IMR-90 (cell line): ENCODE data around the gene ASXL1. TPM values are rescaled to one million over a fixed set of nuclear protein-coding genes. Genes with fewer than 3 reads are reported as not detected.

Experiments used
- ATAC-seq: fragments of 200-7000 bp; cut with Tn5 transposase; 2 replicates; pipeline ENCODE4 v1.9.1; 2020; ENCODE audit warnings: low read depth, mild to moderate bottlenecking, moderate library complexity
- BruUV-seq: library from RNA; stranded (reverse); fragments of 400-500 nt; replicated peaks from 2 replicates; lab custom pipeline; 2021; lab: Mats Ljungman, UMichigan
- CTCF ChIA-PET: fragments of 300-600 bp; formaldehyde crosslinking; extraction: SDS; loops from one replicate; lab custom pipeline; 2021; ENCODE audit warnings: antibody characterized with exemption; lab: Yijun Ruan, JAX
- POLR2A ChIA-PET: fragments of 300-600 bp; sonication (Branson Sonifier 250); formaldehyde crosslinking; loops from one replicate; lab custom pipeline; 2022; ENCODE audit warnings: antibody characterized with exemption; ENCODE audit not compliant: unreplicated experiment; lab: Charles Lee
- DNase-seq: peaks from one replicate; pipeline ENCODE4 v3.0.0; 2013
- H2AFZ ChIP-seq: replicated peaks from 2 replicates; pipeline ENCODE3; 2013; ENCODE audit warnings: low read length, mild to moderate bottlenecking; ENCODE audit not compliant: poor library complexity
- H2AK5ac ChIP-seq: 2 replicates; pipeline ENCODE4 v1.6.1; 2013; ENCODE audit warnings: low read depth, low read length, inconsistent platforms
- H2AK9ac ChIP-seq: replicated peaks from 2 replicates; pipeline ENCODE3; 2013; ENCODE audit warnings: mild to moderate bottlenecking, low read depth, low read length, moderate library complexity; ENCODE audit not compliant: poor library complexity
- H2BK120ac ChIP-seq: 2 replicates; pipeline ENCODE4 v1.6.1; 2013; ENCODE audit warnings: low read depth, low read length, inconsistent platforms
- H2BK15ac ChIP-seq: 3 replicates; pipeline ENCODE4 v1.6.1; 2013; ENCODE audit warnings: low read depth, low read length, inconsistent platforms
- H2BK20ac ChIP-seq: 2 replicates; pipeline ENCODE4 v1.6.1; 2013; ENCODE audit warnings: low read depth, mild to moderate bottlenecking, inconsistent platforms, low read length, moderate library complexity
- H2BK5ac ChIP-seq: 2 replicates; pipeline ENCODE4 v1.6.1; 2013; ENCODE audit warnings: mild to moderate bottlenecking, low read depth, low read length, inconsistent platforms; ENCODE audit not compliant: poor library complexity, severe bottlenecking
- H3K14ac ChIP-seq: replicated peaks from 2 replicates; pipeline ENCODE4 v1.6.1; 2013; ENCODE audit warnings: low read depth, low read length, inconsistent platforms
- H3K18ac ChIP-seq: 2 replicates; pipeline ENCODE4 v1.6.1; 2013; ENCODE audit warnings: low read depth, low read length, control low read depth
- H3K23ac ChIP-seq: 2 replicates; pipeline ENCODE4 v1.6.1; 2013; ENCODE audit warnings: low read depth, low read length, inconsistent platforms
- H3K27ac ChIP-seq: 2 replicates; pipeline ENCODE4 v1.5.1; 2013; ENCODE audit warnings: mild to moderate bottlenecking, control low read depth, low read length; ENCODE audit not compliant: insufficient read depth
- H3K27me3 ChIP-seq: 2 replicates; pipeline ENCODE4 v1.6.1; 2013; ENCODE audit warnings: low read length; ENCODE audit not compliant: control insufficient read depth, insufficient read depth
- H3K36me3 ChIP-seq: 2 replicates; pipeline ENCODE4 v1.6.1; 2013; ENCODE audit warnings: low read length, mixed read lengths; ENCODE audit not compliant: control insufficient read depth, insufficient read depth
- H3K4ac ChIP-seq: 2 replicates; pipeline ENCODE4 v1.6.1; 2013; ENCODE audit warnings: low read depth, low read length, inconsistent platforms
- H3K4me1 ChIP-seq: 2 replicates; pipeline ENCODE4 v1.6.1; 2013; ENCODE audit warnings: low read length, mixed read lengths; ENCODE audit not compliant: control insufficient read depth, insufficient read depth
- H3K4me2 ChIP-seq: 2 replicates; pipeline ENCODE4 v1.6.1; 2013; ENCODE audit warnings: low read depth, mild to moderate bottlenecking, control low read depth, low read length, moderate library complexity
- H3K4me3 ChIP-seq: 2 replicates; pipeline ENCODE4 v1.5.1; 2013; ENCODE audit warnings: low read depth, mild to moderate bottlenecking, control low read depth, low read length, moderate library complexity; ENCODE audit not compliant: insufficient read depth
- H3K56ac ChIP-seq: 2 replicates; pipeline ENCODE4 v1.6.1; 2013; ENCODE audit warnings: low read length, inconsistent platforms; ENCODE audit not compliant: insufficient read depth; ENCODE audit errors: extremely low read depth
- H3K79me1 ChIP-seq, 2 experiments: 2 replicates each; pipeline ENCODE4 v1.6.1; 2013; ENCODE audit warnings: low read length in 2 of 2, inconsistent platforms in 1 of 2, low read depth in 1 of 2
- H3K9ac ChIP-seq: 2 replicates; pipeline ENCODE4 v1.6.1; 2013; ENCODE audit warnings: low read depth, low read length, control low read depth
- H3K9me1 ChIP-seq: 2 replicates; pipeline ENCODE4 v1.6.1; 2013; ENCODE audit warnings: low read length, inconsistent platforms; ENCODE audit not compliant: insufficient read depth
- H3K9me3 ChIP-seq: 2 replicates; pipeline ENCODE4 v1.6.1; 2013; ENCODE audit warnings: low read length; ENCODE audit not compliant: control insufficient read depth, insufficient read depth
- H4K20me1 ChIP-seq: 2 replicates; pipeline ENCODE4 v1.6.1; 2013; ENCODE audit warnings: low read length, inconsistent platforms; ENCODE audit not compliant: insufficient read depth
- H4K5ac ChIP-seq: 2 replicates; pipeline ENCODE4 v1.6.1; 2013; ENCODE audit warnings: mild to moderate bottlenecking, low read depth, low read length, control low read depth
- H4K8ac ChIP-seq, 2 experiments: 2 replicates each; pipeline ENCODE4 v1.6.1; 2013; ENCODE audit warnings: low read depth in 2 of 2, low read length in 2 of 2, control low read depth in 1 of 2, inconsistent platforms in 1 of 2
- H4K91ac ChIP-seq: 2 replicates; pipeline ENCODE4 v1.6.1; 2013; ENCODE audit warnings: low read depth, low read length, inconsistent platforms; ENCODE audit not compliant: insufficient read depth
- CEBPB ChIP-seq: IDR thresholded peaks from 2 replicates; pipeline ENCODE4 v1.6.1; 2012; ENCODE audit warnings: low read depth, low read length, improper control_type of control experiment
- CHD1 ChIP-seq: IDR thresholded peaks from 2 replicates; pipeline ENCODE4 v1.6.1; 2012; ENCODE audit warnings: low read depth, low read length, improper control_type of control experiment
- FOS ChIP-seq: fragments of 150-350 bp; IDR thresholded peaks from 2 replicates; pipeline ENCODE4 v1.6.1; 2016; ENCODE audit warnings: low read depth, low read length
- MAZ ChIP-seq: IDR thresholded peaks from 2 replicates; pipeline ENCODE4 v1.6.1; 2012; ENCODE audit warnings: low read depth, mild to moderate bottlenecking, low read length, improper control_type of control experiment, moderate library complexity, borderline replicate concordance
- MXI1 ChIP-seq: IDR thresholded peaks from 2 replicates; pipeline ENCODE4 v1.6.1; 2012; ENCODE audit warnings: low read depth, mild to moderate bottlenecking, low read length, moderate library complexity, borderline replicate concordance
- NFE2L2 ChIP-seq: fragments of 150-350 bp; IDR thresholded peaks from 2 replicates; pipeline ENCODE4 v1.6.1; 2016; ENCODE audit warnings: low read depth, mild to moderate bottlenecking, low read length
- POLR2A ChIP-seq: IDR thresholded peaks from 2 replicates; pipeline ENCODE4 v1.6.1; 2012; ENCODE audit warnings: mild to moderate bottlenecking, low read depth, low read length
- RAD21 ChIP-seq: IDR thresholded peaks from 2 replicates; pipeline ENCODE4 v1.6.1; 2012; ENCODE audit warnings: low read length, improper control_type of control experiment
- RCOR1 ChIP-seq: IDR thresholded peaks from 2 replicates; pipeline ENCODE4 v1.6.1; 2012; ENCODE audit warnings: mild to moderate bottlenecking, low read length, improper control_type of control experiment; ENCODE audit not compliant: insufficient replicate concordance
- SMC3 ChIP-seq: fragments of 150-350 bp; IDR thresholded peaks from 2 replicates; pipeline ENCODE4 v1.6.1; 2016; ENCODE audit warnings: low read depth, mild to moderate bottlenecking, antibody characterized with exemption, low read length, moderate library complexity
- WGBS, 2 experiments: methylation state at CpG; one replicate each; pipeline versions ENCODE4 v1.1.5 to v1.1.7; 2013; ENCODE audit warnings: missing lambda C conversion rate in 2 of 2; ENCODE audit not compliant: insufficient read length in 1 of 2; ENCODE audit errors: extremely low coverage in 2 of 2; 5-methylcytosine and 5-hydroxymethylcytosine counted together
- dilution Hi-C: fragments of 300-500 bp; cut with HindIII; formaldehyde crosslinking; loops from one replicate; pipeline ENCODE4 v1.14.3; 2018; ENCODE audit warnings: low sequenced_read_pairs; ENCODE audit not compliant: unreplicated experiment
- in situ Hi-C: fragments of 300-500 bp; cut with MboI; formaldehyde crosslinking; loops from 3 replicates; pipeline ENCODE4 v1.14.3; 2019; ENCODE audit warnings: low sequenced_read_pairs, inconsistent platforms, mixed read lengths
- intact Hi-C: fragments of 100-400 bp; cut with micrococcal nuclease; formaldehyde crosslinking; loops from 2 replicates; pipeline ENCODE4 v1.10.0; 2022
- polyA plus RNA-seq, 3 experiments: library from polyadenylated mRNA; depleted of rRNA; stranded (reverse); fragments of >200 nt; gene quantifications; 2 replicates each; pipeline ENCODE4 v1.2.3, GENCODE V29; 2012; ENCODE audit warnings: low replicate concordance in 1 of 3
- total RNA-seq: library from RNA; depleted of rRNA; stranded (reverse); fragments of >200 nt; gene quantifications from 2 replicates; pipeline ENCODE4 v1.2.3, GENCODE V29; 2012
- TF ChIP-seq, protein P1 (sequence below): conservative IDR thresholded peaks from 2 replicates; pipeline ENCODE4 v1.5.1; 2012; ENCODE audit warnings: mild to moderate bottlenecking, low read depth, low read length, improper control_type of control experiment
- TF ChIP-seq, protein P2 (sequence below): fragments of 150-350 bp; IDR thresholded peaks from 2 replicates; pipeline ENCODE4 v1.6.1; 2016; ENCODE audit warnings: low read depth, mild to moderate bottlenecking, low read length, moderate library complexity, borderline replicate concordance
- TF ChIP-seq, protein P3 (sequence below): fragments of 150-350 bp; IDR thresholded peaks from 2 replicates; pipeline ENCODE4 v1.6.1; 2017; ENCODE audit warnings: mild to moderate bottlenecking, antibody characterized with exemption, low read length, low read depth

The ASXL1 gene
- total and polyA plus RNA-seq, 2 of the 4 experiments (the other 2 are of a cell fraction) = 29.9 to 37.1 TPM

DNA sequence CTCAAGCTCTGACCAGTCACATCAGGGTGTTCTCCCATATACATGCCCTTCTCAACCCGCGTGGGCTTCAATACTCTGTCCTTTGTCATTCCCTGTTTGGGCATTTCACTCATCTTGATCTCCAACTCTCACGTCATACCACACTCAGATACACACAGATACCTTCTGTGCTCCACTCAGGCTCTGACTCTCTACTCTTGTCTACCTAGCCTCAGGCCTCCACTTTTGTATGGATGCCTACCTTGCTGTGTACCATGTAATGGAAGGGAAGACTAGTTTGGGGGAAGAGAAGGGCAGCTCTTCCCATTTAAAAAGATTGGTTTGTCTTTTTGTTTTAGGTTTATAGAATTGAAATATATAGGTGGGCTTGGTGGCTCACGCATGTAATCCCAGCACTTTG lies 48.6 kb downstream of the ASXL1 start:
- no peak overlapping the region for H3K18ac ChIP-seq
- peaks cover 13% of the 10 kb centered on the region for H3K36me3 ChIP-seq
- CTCF ChIA-PET = no interaction called here
- dilution Hi-C loops (no loop called here), in situ Hi-C loops (no loop called here), intact Hi-C loops (no loop called here)
- BruUV-seq = no TSS peak
- H4K91ac ChIP-seq = no peak overlapping the region
- no peak overlapping the region for H4K8ac ChIP-seq
- no peaks in the 10 kb centered on the region for H3K27me3 ChIP-seq
- H3K23ac ChIP-seq = peak overlapping the region; percentile 61; the same call in 1 of the 2 replicates
- no peak for DNase-seq
- H3K27ac ChIP-seq = no peak overlapping the region
- no peak overlapping the region for H2BK5ac ChIP-seq
- peaks cover 37% of the 10 kb centered on the region; the same call in 1 of the 2 replicates for H4K20me1 ChIP-seq
- peaks cover 9% of the 10 kb centered on the region for H3K9me1 ChIP-seq
- H3K56ac ChIP-seq = no peak overlapping the region
- no peak overlapping the region for H3K4me3 ChIP-seq
- no peaks in the 10 kb centered on the region for H3K9me3 ChIP-seq
- no peak overlapping the region for H3K4ac ChIP-seq
- H4K5ac ChIP-seq = no peak overlapping the region
- no peak overlapping the region for H2AK5ac ChIP-seq
- POLR2A ChIA-PET = no interaction called here
- H3K79me1 ChIP-seq = peaks cover 47 to 75% of the 10 kb centered on the region in 2 experiments
- H3K4me2 ChIP-seq = no peak overlapping the region
- TF ChIP-seq CHD1 (no peak), FOS (no peak), MXI1 (no peak), RCOR1 (no peak), MAZ (no peak), RAD21 (no peak), POLR2A (no peak), CEBPB (no peak), NFE2L2 (no peak), SMC3 (no peak)
- TF ChIP-seq, protein P1, sequence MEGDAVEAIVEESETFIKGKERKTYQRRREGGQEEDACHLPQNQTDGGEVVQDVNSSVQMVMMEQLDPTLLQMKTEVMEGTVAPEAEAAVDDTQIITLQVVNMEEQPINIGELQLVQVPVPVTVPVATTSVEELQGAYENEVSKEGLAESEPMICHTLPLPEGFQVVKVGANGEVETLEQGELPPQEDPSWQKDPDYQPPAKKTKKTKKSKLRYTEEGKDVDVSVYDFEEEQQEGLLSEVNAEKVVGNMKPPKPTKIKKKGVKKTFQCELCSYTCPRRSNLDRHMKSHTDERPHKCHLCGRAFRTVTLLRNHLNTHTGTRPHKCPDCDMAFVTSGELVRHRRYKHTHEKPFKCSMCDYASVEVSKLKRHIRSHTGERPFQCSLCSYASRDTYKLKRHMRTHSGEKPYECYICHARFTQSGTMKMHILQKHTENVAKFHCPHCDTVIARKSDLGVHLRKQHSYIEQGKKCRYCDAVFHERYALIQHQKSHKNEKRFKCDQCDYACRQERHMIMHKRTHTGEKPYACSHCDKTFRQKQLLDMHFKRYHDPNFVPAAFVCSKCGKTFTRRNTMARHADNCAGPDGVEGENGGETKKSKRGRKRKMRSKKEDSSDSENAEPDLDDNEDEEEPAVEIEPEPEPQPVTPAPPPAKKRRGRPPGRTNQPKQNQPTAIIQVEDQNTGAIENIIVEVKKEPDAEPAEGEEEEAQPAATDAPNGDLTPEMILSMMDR = no peak
- TF ChIP-seq, protein P2, sequence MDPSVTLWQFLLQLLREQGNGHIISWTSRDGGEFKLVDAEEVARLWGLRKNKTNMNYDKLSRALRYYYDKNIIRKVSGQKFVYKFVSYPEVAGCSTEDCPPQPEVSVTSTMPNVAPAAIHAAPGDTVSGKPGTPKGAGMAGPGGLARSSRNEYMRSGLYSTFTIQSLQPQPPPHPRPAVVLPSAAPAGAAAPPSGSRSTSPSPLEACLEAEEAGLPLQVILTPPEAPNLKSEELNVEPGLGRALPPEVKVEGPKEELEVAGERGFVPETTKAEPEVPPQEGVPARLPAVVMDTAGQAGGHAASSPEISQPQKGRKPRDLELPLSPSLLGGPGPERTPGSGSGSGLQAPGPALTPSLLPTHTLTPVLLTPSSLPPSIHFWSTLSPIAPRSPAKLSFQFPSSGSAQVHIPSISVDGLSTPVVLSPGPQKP = no peak
- TF ChIP-seq, protein P3, sequence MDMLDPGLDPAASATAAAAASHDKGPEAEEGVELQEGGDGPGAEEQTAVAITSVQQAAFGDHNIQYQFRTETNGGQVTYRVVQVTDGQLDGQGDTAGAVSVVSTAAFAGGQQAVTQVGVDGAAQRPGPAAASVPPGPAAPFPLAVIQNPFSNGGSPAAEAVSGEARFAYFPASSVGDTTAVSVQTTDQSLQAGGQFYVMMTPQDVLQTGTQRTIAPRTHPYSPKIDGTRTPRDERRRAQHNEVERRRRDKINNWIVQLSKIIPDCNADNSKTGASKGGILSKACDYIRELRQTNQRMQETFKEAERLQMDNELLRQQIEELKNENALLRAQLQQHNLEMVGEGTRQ = no peak
- H2BK120ac ChIP-seq = no peak overlapping the region
- no peak overlapping the region for H2AFZ ChIP-seq
- no peak overlapping the region for H2BK15ac ChIP-seq
- 100% methylated on average over 3 of the region's 4 CpGs; no CpG with 5 or more reads in 1 of the 2 experiments for WGBS, 2 experiments
- H3K14ac ChIP-seq = peak overlapping the region; percentile 60; the same call in 1 of the 2 replicates
- H2AK9ac ChIP-seq = peak overlapping the region; percentile 68
- H3K4me1 ChIP-seq = no peaks in the 10 kb centered on the region
- H3K9ac ChIP-seq = no peak overlapping the region
- ATAC-seq = no peak
- no peak overlapping the region for H2BK20ac ChIP-seq
